Measurements from ENCODE around the gene UQCRQ. TPM values are rescaled to one million over a fixed set of nuclear protein-coding genes. Genes with fewer than 3 reads are reported as not detected.

Gene UQCRQ
- total RNA-seq, 4 donors from 2014 or later: 160 to 232 (median 193) TPM

DNA sequence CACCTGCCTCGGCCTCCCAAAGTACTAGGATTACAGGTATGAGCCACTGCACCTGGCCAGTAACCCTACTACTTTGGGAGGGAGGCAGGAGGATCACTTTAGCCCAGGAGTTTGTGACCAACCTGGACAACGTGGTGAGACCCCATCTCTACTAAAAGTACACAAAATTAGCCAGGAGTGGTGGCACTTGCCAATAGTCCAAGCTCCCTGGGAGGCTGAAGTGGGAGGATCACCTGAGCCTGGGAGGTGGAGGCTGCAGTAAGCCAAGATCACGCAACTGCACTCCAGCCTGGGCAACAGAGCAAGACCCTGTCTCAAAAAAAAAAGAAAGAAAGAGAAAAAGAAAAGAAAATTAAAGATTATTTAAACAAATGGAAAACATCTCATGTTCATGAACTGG is 10.4 kb upstream of the UQCRQ start:
- TF ChIP-seq POLR2A (IDR thresholded peaks at IDR 0.05): no peak
- TF ChIP-seq, protein P1, sequence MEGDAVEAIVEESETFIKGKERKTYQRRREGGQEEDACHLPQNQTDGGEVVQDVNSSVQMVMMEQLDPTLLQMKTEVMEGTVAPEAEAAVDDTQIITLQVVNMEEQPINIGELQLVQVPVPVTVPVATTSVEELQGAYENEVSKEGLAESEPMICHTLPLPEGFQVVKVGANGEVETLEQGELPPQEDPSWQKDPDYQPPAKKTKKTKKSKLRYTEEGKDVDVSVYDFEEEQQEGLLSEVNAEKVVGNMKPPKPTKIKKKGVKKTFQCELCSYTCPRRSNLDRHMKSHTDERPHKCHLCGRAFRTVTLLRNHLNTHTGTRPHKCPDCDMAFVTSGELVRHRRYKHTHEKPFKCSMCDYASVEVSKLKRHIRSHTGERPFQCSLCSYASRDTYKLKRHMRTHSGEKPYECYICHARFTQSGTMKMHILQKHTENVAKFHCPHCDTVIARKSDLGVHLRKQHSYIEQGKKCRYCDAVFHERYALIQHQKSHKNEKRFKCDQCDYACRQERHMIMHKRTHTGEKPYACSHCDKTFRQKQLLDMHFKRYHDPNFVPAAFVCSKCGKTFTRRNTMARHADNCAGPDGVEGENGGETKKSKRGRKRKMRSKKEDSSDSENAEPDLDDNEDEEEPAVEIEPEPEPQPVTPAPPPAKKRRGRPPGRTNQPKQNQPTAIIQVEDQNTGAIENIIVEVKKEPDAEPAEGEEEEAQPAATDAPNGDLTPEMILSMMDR (IDR thresholded peaks at IDR 0.05): no peak
- 100% methylated on average over 1 to 2 of the region's 3 CpGs for WGBS, 2 donors
- intact Hi-C loops (cut with DNase I): no loop called here
- H3K27ac ChIP-seq: no peak overlapping the region
- H3K9me3 ChIP-seq: no peaks in the 10 kb centered on the region
- no peaks in the 10 kb centered on the region for H3K36me3 ChIP-seq
- no peak for DNase-seq
- H3K4me1 ChIP-seq: no peaks in the 10 kb centered on the region
- no peak overlapping the region for H3K4me3 ChIP-seq
- H3K27me3 ChIP-seq: no peaks in the 10 kb centered on the region

DNA sequence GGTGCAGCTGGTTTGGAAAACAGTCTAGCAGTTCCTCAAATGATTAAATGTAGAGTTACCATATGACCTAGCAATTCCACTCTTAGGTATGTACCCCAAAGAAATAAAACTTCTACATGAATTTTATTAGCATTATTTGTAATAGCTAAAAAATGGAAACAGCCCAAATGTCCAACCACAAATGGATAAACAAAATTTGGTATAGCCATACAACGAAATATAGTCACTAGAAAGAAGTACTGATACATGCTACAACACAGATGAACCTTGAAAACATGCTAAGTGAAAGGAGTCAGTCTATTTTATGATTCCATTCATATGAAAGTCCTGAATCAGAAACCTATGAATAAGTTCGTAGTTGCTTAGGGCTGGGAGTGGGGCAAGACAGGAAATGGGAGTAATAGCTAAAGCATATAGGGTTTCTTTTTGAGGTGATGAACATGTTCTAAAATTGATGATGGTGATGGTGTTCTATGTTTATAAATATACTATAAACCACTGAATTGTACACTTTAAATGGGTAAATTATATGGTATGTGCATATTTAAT is 6.5 kb upstream of the UQCRQ start:
- H3K4me3 ChIP-seq: no peak overlapping the region
- no peaks in the 10 kb centered on the region for H3K9me3 ChIP-seq
- no peaks in the 10 kb centered on the region for H3K4me1 ChIP-seq
- intact Hi-C loops (cut with DNase I): no loop called here
- no peaks in the 10 kb centered on the region for H3K36me3 ChIP-seq
- H3K27me3 ChIP-seq: no peaks in the 10 kb centered on the region
- no peak for DNase-seq
- WGBS, 2 donors: 71% methylated on average over 2 of the region's 2 CpGs
- H3K27ac ChIP-seq: no peak overlapping the region
- TF ChIP-seq POLR2A (IDR thresholded peaks at IDR 0.05): no peak
- TF ChIP-seq, protein P1 (IDR thresholded peaks at IDR 0.05): no peak

DNA sequence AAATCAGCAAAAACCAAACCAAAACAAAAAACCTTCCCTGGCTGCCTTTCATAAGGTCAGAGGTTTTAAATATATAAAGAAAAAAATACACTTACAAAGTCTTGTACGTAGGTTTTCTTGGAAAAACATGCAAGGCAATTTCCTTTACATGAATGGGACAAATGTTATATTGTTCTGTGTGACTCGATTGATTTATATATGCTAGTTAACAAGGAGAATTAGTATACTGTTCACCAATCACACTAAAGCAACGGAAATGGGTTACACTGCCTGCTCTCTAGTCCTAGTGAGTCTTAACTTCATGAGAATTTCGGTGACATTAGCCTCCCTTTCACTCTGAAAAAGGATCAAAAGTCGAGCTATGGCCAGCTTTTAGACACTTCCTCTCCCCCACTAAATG is 5.7 kb upstream of the UQCRQ start:
- H3K9me3 ChIP-seq: no peaks in the 10 kb centered on the region
- H3K27me3 ChIP-seq: no peaks in the 10 kb centered on the region

DNA sequence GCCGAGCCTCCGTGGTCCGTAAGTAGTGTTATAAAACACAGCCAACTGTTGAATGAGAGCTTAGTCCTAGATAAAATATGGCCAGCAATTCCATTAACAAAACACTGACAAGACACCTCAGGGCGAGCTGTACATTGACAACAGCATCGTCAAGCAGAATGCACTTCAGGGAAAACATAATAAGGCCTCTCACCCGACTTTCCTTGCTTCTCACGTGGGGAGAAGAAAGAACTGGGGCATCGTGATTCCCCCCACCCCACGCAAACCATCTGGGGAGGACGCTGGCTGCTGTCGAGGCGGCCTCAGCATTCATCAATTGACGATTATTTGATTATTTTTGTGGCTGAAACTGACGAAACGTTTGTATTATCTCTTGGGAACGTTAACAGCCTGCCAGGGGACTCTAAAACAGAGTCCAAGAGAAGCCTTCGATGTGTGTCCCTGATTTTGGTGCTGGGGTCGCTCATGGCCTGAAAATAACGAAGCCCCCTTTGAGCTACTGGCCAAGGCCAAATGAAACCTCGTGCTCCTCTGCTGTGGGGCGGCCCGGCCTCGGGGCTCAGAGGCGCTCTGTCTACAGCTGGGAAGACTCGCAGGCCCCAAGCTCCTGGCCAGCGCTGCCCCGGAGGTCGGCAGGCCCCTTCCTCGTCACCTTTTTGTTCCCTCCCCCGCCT is 637 bp upstream of the UQCRQ start:
- Histone ChIP-seq H3K9me3 (no peaks in the 10 kb centered on the region), H3K27me3 (no peaks in the 10 kb centered on the region), H3K4me3 (peak overlapping the region; percentile 66 to 92 (median 89)), H3K27ac (peak overlapping the region; percentile 94 to 97 (median 96)), H3K36me3 (peaks cover 0 to 33% (median 8%) of the 10 kb centered on the region in 3 donors), H3K4me1 (peaks cover 10 to 29% (median 14%) of the 10 kb centered on the region in 3 donors)
- WGBS, 2 donors: 40 to 45% methylated on average over 20 to 22 of the region's 30 CpGs
- DNase-seq: no peak
- TF ChIP-seq, protein P1 (IDR thresholded peaks at IDR 0.05): no peak
- TF ChIP-seq POLR2A (IDR thresholded peaks at IDR 0.05): no peak
- intact Hi-C loops (cut with DNase I): no loop called here

More for the DNA sequence above, 5.7 kb upstream of the UQCRQ start:
- 56 to 72% methylated on average over 5 of the region's 5 CpGs for WGBS, 2 donors
- no peak for DNase-seq
- no peak overlapping the region for H3K4me3 ChIP-seq
- no peaks in the 10 kb centered on the region for H3K36me3 ChIP-seq
- intact Hi-C loops (cut with DNase I): no loop called here
- H3K27ac ChIP-seq: no peak overlapping the region
- TF ChIP-seq, protein P1 (IDR thresholded peaks at IDR 0.05): no peak
- no peak for TF ChIP-seq POLR2A (IDR thresholded peaks at IDR 0.05)
- peaks cover 0 to 4% (median 4%) of the 10 kb centered on the region in 3 donors for H3K4me1 ChIP-seq

DNA sequence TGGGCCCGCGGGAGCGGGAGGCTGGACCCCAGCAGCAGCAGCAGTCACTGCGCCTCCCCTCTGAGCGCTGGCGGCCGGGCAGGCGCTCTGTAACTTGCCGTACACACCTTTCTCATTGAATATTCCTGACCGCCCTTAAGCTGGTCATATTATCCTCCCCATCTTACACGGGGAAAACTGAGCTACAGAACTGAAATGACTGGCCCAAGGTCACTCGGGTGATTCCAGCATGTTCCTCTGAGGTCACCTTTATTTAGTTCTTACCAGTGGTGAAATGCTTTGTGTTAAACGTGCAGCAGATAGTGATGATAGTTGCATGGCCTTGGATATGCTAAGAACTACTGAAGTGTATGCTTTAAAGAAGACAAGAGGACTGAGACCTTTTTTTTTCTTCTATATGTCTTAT is 607 bp downstream of the UQCRQ start:
- peaks cover 0 to 46% (median 10%) of the 10 kb centered on the region in 3 donors for H3K36me3 ChIP-seq
- DNase-seq: no peak
- no peaks in the 10 kb centered on the region for H3K27me3 ChIP-seq
- H3K4me3 ChIP-seq: peak overlapping the region; percentile 66 to 92 (median 89)
- peak overlapping the region; percentile 94 to 97 (median 96) for H3K27ac ChIP-seq
- no peaks in the 10 kb centered on the region for H3K9me3 ChIP-seq
- H3K4me1 ChIP-seq: peaks cover 10 to 29% (median 14%) of the 10 kb centered on the region in 3 donors
- TF ChIP-seq, protein P1 (IDR thresholded peaks at IDR 0.05): no peak
- TF ChIP-seq POLR2A (IDR thresholded peaks at IDR 0.05): no peak
- intact Hi-C loops (cut with DNase I): no loop called here
- 0% methylated on average over 4 to 12 of the region's 13 CpGs for WGBS, 2 donors

Measured in esophagus squamous epithelium (tissue), 5 donors.